B cell (primary cell): Measurements from ENCODE around the gene NTN1.

Experiments
- EZH2 ChIP-seq: IDR thresholded peaks from 2 replicates; pipeline ENCODE4 v1.6.1; 2012; ENCODE audit warnings: borderline replicate concordance, low read depth, mild to moderate bottlenecking, moderate library complexity, low read length; ENCODE audit not compliant: insufficient read depth, poor library complexity, severe bottlenecking
- TF ChIP-seq, protein P1 (sequence below): fragments of 200-600 bp; IDR thresholded peaks from one replicate; pipeline ENCODE4 v1.8.0; 2022; ENCODE audit warnings: antibody characterized with exemption, mild to moderate bottlenecking

DNA sequence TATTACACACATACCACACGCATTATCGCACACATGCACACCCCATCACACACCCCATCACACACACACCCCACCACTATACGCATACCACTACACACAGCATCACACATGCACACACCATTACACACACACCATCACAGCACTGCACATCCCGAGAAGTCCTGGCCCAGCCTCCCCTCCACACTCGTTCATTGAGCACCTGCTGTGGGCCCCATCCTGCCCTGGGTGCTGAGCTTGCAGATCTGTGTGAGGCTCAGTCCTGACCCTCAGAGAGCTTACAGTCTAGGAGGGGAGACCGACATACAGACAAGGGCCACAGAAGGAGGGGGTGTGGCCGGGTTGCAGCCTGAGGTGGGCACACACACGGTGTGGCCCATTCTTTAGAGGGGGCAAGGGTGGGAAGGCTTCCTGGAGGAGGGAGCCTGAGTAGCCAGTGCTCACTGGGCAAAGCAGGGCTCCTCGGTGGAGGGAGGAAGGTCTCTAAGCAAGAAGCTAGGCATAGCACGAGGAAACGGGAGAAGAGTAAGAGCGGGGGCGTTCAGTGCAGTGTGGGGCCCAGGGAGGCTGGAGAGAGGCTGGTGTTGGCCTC is 206.6 kb downstream of the NTN1 start:
- TF ChIP-seq, protein P1, sequence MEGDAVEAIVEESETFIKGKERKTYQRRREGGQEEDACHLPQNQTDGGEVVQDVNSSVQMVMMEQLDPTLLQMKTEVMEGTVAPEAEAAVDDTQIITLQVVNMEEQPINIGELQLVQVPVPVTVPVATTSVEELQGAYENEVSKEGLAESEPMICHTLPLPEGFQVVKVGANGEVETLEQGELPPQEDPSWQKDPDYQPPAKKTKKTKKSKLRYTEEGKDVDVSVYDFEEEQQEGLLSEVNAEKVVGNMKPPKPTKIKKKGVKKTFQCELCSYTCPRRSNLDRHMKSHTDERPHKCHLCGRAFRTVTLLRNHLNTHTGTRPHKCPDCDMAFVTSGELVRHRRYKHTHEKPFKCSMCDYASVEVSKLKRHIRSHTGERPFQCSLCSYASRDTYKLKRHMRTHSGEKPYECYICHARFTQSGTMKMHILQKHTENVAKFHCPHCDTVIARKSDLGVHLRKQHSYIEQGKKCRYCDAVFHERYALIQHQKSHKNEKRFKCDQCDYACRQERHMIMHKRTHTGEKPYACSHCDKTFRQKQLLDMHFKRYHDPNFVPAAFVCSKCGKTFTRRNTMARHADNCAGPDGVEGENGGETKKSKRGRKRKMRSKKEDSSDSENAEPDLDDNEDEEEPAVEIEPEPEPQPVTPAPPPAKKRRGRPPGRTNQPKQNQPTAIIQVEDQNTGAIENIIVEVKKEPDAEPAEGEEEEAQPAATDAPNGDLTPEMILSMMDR = no peak
- TF ChIP-seq EZH2 = no peak
